ENCODE results near the gene RMRP.

RMRP gene

GRCh38 chr9:35609820-35610163, 48.0 kb downstream of the RMRP start:
- DNase-seq (ENCODE audit: low read depth): no peak

GRCh38 chr9:35609001-35609819, 48.6 kb downstream of the RMRP start:
- no peak for DNase-seq (ENCODE audit: low read depth)

GRCh38 chr9:35608221-35608620, 49.6 kb downstream of the RMRP start:
- no peak for DNase-seq (ENCODE audit: low read depth)
